ENCODE measurements around the gene PHC2.

Gene PHC2

DNA sequence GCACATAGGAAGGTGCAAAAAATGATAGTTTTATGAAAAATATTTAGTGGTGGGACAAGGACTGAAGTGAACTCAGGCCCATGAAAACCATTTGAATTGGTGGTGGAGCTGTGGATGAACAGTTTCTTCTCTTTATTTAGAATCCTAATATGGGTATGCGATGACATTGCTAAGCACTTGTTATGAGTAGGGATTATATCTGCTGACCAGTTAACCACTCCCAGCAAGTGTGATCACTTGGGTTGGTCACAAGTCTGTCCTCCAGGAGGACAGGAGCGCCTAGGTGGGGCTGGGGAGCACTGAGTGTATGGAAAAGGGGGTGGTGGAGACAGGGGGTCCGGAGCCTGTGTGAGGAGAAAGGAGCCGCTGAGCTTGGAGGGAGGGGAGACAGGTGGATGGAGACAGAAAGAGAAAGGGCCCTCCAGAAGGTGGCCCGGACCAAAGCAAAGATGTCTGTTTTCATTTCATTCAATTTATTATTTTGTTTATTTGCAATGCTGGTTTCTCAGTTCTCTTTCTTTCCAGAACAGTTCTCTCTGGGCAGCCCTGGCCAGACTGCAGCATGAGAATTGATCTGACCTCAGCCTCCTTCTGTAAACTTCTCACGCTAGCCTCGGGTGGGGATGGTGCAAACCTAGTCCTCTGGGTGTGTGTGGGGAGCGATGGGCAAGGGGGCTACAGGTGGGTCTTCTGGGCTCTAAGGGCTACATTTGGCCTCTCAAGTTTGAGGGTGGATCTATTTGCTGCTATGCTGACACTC, 31.7 kb upstream of the PHC2 start:
- TF ChIP-seq, protein P1, sequence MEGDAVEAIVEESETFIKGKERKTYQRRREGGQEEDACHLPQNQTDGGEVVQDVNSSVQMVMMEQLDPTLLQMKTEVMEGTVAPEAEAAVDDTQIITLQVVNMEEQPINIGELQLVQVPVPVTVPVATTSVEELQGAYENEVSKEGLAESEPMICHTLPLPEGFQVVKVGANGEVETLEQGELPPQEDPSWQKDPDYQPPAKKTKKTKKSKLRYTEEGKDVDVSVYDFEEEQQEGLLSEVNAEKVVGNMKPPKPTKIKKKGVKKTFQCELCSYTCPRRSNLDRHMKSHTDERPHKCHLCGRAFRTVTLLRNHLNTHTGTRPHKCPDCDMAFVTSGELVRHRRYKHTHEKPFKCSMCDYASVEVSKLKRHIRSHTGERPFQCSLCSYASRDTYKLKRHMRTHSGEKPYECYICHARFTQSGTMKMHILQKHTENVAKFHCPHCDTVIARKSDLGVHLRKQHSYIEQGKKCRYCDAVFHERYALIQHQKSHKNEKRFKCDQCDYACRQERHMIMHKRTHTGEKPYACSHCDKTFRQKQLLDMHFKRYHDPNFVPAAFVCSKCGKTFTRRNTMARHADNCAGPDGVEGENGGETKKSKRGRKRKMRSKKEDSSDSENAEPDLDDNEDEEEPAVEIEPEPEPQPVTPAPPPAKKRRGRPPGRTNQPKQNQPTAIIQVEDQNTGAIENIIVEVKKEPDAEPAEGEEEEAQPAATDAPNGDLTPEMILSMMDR (IDR thresholded peaks at IDR 0.05; ENCODE audit: insufficient read depth, missing control alignments) = no peak
- FAIRE-seq = no peak
- DNase-seq (ENCODE audit: insufficient read length, low spot score) = no peak

DNA sequence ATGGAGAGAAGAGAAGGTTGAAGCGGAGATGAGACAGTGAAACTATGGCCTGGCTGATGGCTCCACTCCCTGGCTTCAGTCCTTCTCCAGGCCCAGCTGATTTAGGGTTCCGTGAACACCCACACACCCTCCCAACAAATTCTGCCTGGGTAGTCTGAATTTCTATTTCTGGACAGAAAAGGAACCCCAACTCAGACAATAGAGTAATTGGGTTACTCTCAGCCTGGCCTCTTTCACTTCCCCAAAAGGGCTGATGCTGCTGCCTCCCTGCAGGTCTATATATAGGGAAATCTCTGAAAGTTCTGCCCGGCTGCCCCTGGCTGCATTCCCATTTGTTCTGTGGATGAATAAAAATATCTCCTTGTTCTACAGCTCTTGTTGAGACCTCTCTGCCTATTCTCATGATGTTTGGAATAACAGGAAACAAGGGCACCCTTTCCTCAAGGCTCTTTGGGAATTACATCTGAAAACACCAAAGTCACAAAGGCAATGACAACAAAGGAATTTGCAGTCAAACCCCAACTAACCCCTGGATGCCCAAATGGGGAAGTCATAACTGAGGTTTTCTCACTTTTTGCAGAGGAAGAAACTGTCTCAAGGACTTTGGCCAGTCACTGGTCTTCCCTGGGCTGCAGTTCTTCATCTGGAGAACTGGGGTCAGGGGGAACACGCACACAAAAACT, 30.2 kb upstream of the PHC2 start:
- TF ChIP-seq, protein P1 (IDR thresholded peaks at IDR 0.05; ENCODE audit: insufficient read depth, missing control alignments) = no peak
- no peak for DNase-seq (ENCODE audit: insufficient read length, low spot score)
- FAIRE-seq = no peak

DNA sequence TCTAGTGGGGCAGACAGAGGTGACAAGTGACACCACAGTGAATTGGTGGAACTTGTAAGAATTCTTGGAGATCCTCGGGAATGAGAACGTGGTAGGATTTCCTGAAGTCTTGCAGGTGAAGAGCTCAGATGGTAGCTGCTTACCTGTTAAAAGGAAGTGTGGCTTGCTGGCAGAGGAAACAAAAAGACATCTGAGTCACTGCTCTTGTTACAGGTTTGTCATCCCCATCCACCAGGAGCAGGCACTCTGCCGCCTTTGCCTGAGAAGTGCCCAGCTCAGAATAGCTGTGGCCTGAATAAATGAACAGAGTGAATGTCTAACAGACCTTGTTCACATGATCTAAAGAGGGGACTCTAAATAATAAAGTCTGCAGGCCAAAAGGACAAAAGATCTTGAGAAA, 29.2 kb upstream of the PHC2 start:
- FAIRE-seq = no peak
- no peak for DNase-seq (ENCODE audit: insufficient read length, low spot score)
- TF ChIP-seq, protein P1 (IDR thresholded peaks at IDR 0.05; ENCODE audit: insufficient read depth, missing control alignments) = no peak

DNA sequence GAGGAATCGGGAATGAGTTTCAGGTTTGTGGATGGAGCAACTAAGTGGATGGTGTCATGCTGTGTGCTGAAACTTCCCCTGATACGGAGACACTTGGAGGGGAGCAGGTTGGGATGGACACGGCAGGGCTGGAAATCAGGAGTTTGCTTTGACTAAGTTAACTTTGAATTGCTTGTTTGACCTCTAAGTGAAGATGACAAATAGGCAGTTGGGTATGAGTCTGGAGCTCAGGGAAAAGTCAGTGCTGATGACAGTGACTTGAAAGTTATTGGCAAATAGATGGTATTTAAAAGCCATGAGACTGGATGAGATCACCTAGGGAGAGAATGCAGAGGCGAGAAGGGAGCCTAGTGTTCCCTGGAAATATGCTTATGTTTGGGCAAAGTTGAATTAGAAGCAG, 28.8 kb upstream of the PHC2 start:
- TF ChIP-seq, protein P1 (IDR thresholded peaks at IDR 0.05; ENCODE audit: insufficient read depth, missing control alignments) = no peak
- no peak for FAIRE-seq
- DNase-seq (ENCODE audit: insufficient read length, low spot score) = no peak

DNA sequence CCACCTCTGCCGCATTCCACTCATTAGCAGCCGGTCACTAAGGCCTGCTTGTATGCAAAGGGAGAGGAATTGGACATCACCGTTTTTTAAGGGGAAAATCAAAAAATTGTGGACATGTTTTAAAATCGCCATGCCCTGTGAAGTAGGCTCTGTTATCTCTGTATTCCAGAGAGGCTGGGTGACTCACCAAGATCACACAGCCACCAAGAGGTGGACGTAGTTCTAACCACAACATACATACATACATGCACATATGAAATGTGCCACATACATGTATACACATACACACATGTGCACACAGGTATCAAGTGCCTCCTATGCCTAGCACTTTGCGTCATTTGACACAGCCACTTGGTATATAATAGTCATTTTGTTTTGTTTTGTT, 25.6 kb upstream of the PHC2 start:
- TF ChIP-seq, protein P1 (IDR thresholded peaks at IDR 0.05; ENCODE audit: insufficient read depth, missing control alignments) = no peak
- no peak for FAIRE-seq
- DNase-seq (ENCODE audit: insufficient read length, low spot score) = no peak

DNA sequence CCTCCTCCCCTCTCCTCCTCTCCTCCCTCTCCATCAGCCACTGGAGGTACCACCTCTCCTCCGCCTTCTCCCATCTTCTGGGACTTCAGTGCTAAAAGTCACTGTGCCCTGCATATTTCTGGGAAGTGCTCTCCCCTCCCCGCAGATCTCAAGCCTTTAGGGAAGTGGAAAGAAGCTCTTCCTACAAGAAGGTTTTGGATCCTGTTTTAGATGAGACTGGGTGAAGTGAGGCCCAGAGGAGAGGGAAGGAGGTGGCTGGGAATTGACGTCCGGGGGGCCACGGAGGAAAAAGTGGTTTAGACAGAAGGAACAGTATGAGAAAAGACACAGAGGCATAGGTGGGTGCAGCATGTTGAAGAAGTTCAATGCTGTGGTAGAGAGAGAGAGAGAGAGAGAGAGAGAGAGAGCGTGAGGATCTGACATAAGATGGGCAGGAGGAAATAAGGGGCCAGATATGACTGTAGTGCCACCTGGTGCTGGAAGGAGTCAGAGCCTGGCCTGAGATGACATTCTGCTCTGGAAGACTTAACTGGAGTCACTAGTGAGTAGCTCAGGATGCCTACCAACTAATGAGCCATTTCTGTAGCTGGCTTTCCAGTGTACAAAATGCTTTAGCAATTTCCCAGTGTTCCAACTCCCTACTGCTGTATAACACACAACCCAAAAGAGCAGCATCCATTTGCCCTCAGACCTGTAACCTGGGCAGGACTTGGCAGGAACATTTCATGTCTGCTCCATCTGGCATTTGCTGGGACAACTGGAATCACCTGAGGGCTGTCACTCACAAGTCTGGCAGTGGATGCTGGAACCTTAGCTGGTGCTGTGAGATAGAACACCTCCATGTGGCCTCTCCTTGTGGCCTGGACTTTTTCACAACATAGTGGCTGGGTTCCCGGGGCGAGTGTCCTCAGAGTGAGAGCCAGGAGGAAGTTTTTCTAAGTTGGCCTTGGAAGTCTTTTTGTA, 24.9 kb upstream of the PHC2 start:
- FAIRE-seq (no peak), DNase-seq (ENCODE audit: insufficient read length, low spot score) (peak; percentile 47)
- TF ChIP-seq, protein P1 (IDR thresholded peaks at IDR 0.05; ENCODE audit: insufficient read depth, missing control alignments) = peak; percentile 87

Measured in D721Med (cell line).